ENCODE data around the gene CYP8B1.

DNA sequence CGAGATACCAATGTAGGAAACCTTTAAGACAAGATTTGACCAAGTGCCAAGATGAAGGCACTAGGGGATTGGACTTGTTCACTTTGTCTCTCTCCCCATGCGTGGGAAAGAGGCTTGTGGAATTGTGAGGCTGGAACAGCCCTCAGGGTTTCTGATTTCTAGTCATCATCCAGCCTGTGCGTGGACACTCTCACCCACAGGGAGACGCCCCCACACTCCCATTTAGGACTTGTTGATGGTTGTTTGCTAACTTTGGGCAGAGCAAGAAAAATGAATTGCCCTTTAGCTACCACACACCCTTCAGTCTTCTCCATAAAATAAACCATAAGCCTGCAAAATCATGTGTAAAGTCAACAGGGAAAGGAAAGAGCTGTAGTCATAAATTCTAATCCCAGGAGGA, 48.0 kb downstream of the CYP8B1 start:
- TF ChIP-seq, protein P1, sequence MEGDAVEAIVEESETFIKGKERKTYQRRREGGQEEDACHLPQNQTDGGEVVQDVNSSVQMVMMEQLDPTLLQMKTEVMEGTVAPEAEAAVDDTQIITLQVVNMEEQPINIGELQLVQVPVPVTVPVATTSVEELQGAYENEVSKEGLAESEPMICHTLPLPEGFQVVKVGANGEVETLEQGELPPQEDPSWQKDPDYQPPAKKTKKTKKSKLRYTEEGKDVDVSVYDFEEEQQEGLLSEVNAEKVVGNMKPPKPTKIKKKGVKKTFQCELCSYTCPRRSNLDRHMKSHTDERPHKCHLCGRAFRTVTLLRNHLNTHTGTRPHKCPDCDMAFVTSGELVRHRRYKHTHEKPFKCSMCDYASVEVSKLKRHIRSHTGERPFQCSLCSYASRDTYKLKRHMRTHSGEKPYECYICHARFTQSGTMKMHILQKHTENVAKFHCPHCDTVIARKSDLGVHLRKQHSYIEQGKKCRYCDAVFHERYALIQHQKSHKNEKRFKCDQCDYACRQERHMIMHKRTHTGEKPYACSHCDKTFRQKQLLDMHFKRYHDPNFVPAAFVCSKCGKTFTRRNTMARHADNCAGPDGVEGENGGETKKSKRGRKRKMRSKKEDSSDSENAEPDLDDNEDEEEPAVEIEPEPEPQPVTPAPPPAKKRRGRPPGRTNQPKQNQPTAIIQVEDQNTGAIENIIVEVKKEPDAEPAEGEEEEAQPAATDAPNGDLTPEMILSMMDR (IDR thresholded peaks at IDR 0.05): no peak
- TF ChIP-seq POLR2AphosphoS5 (IDR thresholded peaks at IDR 0.05; ENCODE audit: insufficient read depth in 1 of 2, low read depth in 1 of 2) (no peak), POLR2A (IDR thresholded peaks at IDR 0.05) (no peak)
